Left lung (tissue), 10 donors: ENCODE measurements around the gene ARPP21. TPM values are rescaled to one million over a fixed set of nuclear protein-coding genes. Genes with fewer than 3 reads are reported as not detected.
"Not testable (repeated sequence)": the region's sequence is repeated elsewhere in the genome, so short reads cannot be mapped to it uniquely, and the experiment has no call there.

Experiments used
- ATAC-seq: fragments of 200-7000 bp; cut with Tn5 transposase; one replicate; pipeline ENCODE4 v1.9.1; 2020; ENCODE audit warnings: moderate library complexity
- DNase-seq, 4 donors: peaks; one replicate each; pipeline ENCODE4 v3.0.0-alpha.2; 2013 to 2020
- H3K27ac ChIP-seq, 2 donors: fragments of 200-600 bp; sonication (generic) in 1 of 2; one replicate each; pipeline versions ENCODE4 v1.5.0 to v1.8.0; 2020 to 2021
- H3K27me3 ChIP-seq, 2 donors: fragments of 200-600 bp; sonication (generic) in 1 of 2; one replicate each; pipeline versions ENCODE4 v1.5.0 to v1.8.0; 2020 to 2021
- H3K36me3 ChIP-seq, 2 donors: fragments of 200-600 bp; sonication (generic) in 1 of 2; one replicate each; pipeline versions ENCODE4 v1.5.0 to v1.8.0; 2020 to 2021
- H3K4me1 ChIP-seq, 2 donors: fragments of 200-600 bp; one replicate each; pipeline ENCODE4 v1.8.0; 2021
- H3K4me3 ChIP-seq, 2 donors: fragments of 200-600 bp; sonication (generic) in 1 of 2; one replicate each; pipeline versions ENCODE4 v1.5.0 to v1.8.0; 2020 to 2021; ENCODE audit warnings: mild to moderate bottlenecking in 1 of 2
- H3K9me3 ChIP-seq, 2 donors: fragments of 200-600 bp; sonication (generic) in 1 of 2; one replicate each; pipeline versions ENCODE4 v1.5.0 to v1.8.0; 2020 to 2021
- intact Hi-C, 2 donors: fragments of 100-400 bp; cut with DNase I; formaldehyde crosslinking; loops; one replicate each; pipeline versions ENCODE4 v1.11.2 to v1.14.2; 2022
- polyA plus RNA-seq, 6 donors: library from polyadenylated mRNA; unstranded; fragments of 120-200 nt; gene quantifications; one replicate each; pipeline ENCODE4 v1.2.1, GENCODE V29; 2013; ENCODE audit not compliant: insufficient read length in 6 of 6
- total RNA-seq, 2 donors: library from RNA; stranded (reverse); fragmentation: NEBNext Ultra II Directional; extraction: Animal tissue kit (Norgen Biotek cat#: 25700); gene quantifications; one replicate each; pipeline ENCODE4 v1.2.1, GENCODE V29; 2021
- TF ChIP-seq, protein P1 (sequence below), 2 donors: fragments of 200-600 bp; sonication (generic) in 1 of 2; IDR thresholded peaks; one replicate each; pipeline versions ENCODE4 v1.5.0 to v1.8.0; 2021; ENCODE audit warnings: antibody characterized with exemption in 2 of 2
- donor health status: DM: no; HTN: yes; CAD: no.
- donor health status: DM: no; HTN: no; CAD: no.

Gene ARPP21
- total and polyA plus RNA-seq, 8 donors, result 0.21 to 0.45 (median 0.27) TPM; not detected in 2

DNA sequence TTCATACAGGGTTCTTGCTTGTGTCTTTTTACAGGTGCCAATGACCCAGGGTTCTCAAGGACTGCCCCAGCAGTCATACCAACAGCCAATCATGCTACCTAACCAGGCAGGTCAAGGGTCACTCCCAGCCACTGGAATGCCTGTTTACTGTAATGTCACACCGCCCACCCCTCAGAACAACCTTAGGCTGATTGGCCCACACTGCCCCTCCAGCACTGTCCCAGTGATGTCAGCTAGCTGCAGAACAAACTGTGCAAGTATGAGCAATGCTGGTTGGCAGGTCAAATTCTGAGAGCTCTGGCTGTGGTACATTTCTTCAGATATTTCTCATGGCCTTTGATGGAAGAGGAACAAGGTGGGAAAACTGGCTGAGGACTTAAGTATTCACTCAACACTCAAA is 154.3 kb downstream of the ARPP21 start:
- no peaks in the 10 kb centered on the region for H3K27me3 ChIP-seq
- no peak for DNase-seq
- TF ChIP-seq, protein P1, sequence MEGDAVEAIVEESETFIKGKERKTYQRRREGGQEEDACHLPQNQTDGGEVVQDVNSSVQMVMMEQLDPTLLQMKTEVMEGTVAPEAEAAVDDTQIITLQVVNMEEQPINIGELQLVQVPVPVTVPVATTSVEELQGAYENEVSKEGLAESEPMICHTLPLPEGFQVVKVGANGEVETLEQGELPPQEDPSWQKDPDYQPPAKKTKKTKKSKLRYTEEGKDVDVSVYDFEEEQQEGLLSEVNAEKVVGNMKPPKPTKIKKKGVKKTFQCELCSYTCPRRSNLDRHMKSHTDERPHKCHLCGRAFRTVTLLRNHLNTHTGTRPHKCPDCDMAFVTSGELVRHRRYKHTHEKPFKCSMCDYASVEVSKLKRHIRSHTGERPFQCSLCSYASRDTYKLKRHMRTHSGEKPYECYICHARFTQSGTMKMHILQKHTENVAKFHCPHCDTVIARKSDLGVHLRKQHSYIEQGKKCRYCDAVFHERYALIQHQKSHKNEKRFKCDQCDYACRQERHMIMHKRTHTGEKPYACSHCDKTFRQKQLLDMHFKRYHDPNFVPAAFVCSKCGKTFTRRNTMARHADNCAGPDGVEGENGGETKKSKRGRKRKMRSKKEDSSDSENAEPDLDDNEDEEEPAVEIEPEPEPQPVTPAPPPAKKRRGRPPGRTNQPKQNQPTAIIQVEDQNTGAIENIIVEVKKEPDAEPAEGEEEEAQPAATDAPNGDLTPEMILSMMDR (IDR thresholded peaks at IDR 0.05), result no peak
- no peaks in the 10 kb centered on the region for H3K9me3 ChIP-seq
- H3K36me3 ChIP-seq, result no peaks in the 10 kb centered on the region
- ATAC-seq, result no peak
- H3K4me1 ChIP-seq, result no peaks in the 10 kb centered on the region
- no peak overlapping the region for H3K4me3 ChIP-seq
- H3K27ac ChIP-seq, result no peak overlapping the region
- intact Hi-C loops, result no loop called here

DNA sequence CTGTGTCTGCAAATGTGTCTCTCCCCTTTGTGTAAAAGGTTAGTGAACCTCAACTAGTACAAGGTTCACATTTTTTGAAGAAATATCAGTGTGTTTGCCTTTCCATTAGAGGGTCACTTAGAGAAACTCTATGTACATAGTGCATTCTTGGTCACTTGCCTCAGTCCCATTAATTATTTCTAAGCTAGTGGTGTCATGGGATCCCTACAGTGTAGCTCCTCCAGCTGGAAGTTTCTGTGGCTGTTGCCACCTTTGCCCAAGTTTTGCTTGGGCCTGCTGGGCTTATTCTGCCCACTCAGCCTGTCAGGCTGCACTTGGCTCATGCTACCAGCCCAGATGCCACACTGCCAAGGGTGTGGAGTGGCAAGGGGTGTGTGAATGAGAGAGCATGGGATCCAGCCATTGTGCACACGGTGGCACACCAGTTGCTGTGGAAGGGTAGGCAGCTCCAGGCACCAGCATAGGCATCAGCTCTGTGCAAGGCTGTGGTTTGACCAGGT is 161.7 kb downstream of the ARPP21 start:
- Histone ChIP-seq H3K36me3 (no peaks in the 10 kb centered on the region), H3K4me3 (no peak overlapping the region), H3K27me3 (no peaks in the 10 kb centered on the region), H3K9me3 (no peaks in the 10 kb centered on the region), H3K27ac (no peak overlapping the region), H3K4me1 (no peaks in the 10 kb centered on the region)
- peak; percentile 81 for ATAC-seq
- peak in 1 of 4 donors; percentile 4 for DNase-seq
- intact Hi-C loops, result no loop called here
- TF ChIP-seq, protein P1 (IDR thresholded peaks at IDR 0.05), result no peak

DNA sequence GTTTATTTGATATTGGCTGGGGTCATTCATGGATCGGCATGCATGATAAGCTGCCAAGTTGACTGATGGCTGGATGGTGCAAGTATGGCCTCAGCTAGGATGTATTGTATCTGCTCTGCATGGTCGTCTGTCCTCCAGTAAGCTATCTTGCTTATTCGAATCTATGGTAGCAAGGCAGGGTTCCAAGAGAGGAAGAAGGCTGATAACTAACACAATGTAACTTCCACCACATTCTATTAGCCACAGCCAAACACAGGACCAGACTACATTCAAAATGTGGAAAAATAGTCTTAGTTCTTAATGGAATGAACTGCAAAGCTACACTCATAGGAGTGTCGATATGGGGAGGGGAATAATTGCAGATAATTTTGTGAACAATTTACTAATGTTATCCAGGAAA is 175.2 kb downstream of the ARPP21 start:
- H3K9me3 ChIP-seq, result no peaks in the 10 kb centered on the region
- no peaks in the 10 kb centered on the region for H3K36me3 ChIP-seq
- no peak overlapping the region for H3K4me3 ChIP-seq
- DNase-seq (no peak), ATAC-seq (no peak)
- no peaks in the 10 kb centered on the region for H3K4me1 ChIP-seq
- H3K27ac ChIP-seq, result no peak overlapping the region
- TF ChIP-seq, protein P1 (IDR thresholded peaks at IDR 0.05), result no peak
- H3K27me3 ChIP-seq, result no peaks in the 10 kb centered on the region
- intact Hi-C loops, result no loop called here

DNA sequence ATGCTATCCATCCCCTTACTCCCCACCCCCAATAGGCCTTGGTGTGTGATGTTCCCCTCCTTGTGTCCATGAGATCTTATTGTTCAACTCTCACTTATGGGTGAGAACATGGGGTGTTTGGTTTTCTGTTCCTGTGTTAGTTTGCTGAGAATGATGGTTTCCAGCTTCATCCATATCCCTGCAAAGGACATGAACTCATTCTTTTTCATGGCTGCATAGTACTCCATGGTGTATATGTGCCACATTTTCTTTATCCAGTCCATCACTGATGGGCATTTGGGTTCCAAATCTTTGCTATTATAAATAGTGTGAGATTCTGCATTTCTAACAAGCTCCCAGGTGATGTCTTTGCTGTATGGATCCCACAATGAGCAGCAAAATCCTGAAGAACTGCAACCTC is 176.5 kb downstream of the ARPP21 start:
- H3K4me3 ChIP-seq, DNase-seq, H3K4me1 ChIP-seq, H3K27ac ChIP-seq, H3K9me3 ChIP-seq, intact Hi-C loops, H3K36me3 ChIP-seq, ATAC-seq, H3K27me3 ChIP-seq: not testable (repeated sequence)

DNA sequence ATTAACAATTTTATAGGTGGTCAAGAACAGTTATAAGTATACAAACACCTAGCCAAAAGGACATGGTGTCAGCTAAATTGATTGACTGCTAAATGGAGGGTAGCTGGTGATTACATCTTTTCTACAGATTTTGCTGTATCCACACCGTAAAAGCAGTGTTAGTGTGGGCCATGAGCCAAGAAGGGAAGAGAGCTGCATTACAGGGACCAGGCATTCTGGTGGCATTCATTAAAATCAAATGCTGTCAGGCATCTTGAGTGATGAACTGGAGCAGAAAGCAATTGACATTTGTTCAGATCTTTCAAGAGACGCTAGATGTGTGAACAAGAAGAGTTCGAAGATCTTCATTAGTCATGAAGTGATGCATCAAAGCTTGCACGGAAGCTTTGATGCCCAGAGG is 177.9 kb downstream of the ARPP21 start:
- TF ChIP-seq, protein P1 (IDR thresholded peaks at IDR 0.05), result no peak
- no peaks in the 10 kb centered on the region for H3K9me3 ChIP-seq
- no peak for ATAC-seq
- no peaks in the 10 kb centered on the region for H3K27me3 ChIP-seq
- intact Hi-C loops, result no loop called here
- no peaks in the 10 kb centered on the region for H3K4me1 ChIP-seq
- H3K27ac ChIP-seq, result no peak overlapping the region
- no peaks in the 10 kb centered on the region for H3K36me3 ChIP-seq
- no peak overlapping the region for H3K4me3 ChIP-seq
- no peak for DNase-seq

DNA sequence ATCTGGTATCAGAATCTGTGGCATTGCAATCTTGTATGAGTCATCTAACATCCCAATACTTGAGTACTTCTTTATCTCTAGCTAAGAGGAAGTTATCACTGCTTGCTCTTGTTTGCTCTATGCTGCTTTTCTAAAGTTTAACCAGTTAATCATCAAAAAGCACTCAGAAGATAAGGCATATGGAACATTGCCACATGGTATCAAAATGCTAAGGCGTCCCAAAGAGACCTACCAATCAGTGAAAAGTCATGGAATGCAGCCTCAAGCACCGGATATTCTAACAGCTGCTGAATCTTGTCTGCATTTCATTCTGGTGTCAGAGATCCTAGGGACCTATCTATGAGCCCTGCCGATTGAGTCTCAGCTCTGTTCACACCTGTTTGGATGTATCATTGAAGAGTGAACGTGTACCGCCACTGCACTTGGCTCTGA is 192.8 kb downstream of the ARPP21 start:
- TF ChIP-seq, protein P1 (IDR thresholded peaks at IDR 0.05), result no peak
- DNase-seq (no peak), ATAC-seq (no peak)
- Histone ChIP-seq H3K27ac (no peak overlapping the region), H3K27me3 (no peaks in the 10 kb centered on the region), H3K4me3 (no peak overlapping the region), H3K4me1 (no peaks in the 10 kb centered on the region), H3K9me3 (peaks cover 0 to 2% of the 10 kb centered on the region in 2 donors), H3K36me3 (no peaks in the 10 kb centered on the region)
- intact Hi-C loops, result no loop called here
